ENCODE results near the gene CHRNB1.

GRCh38 chr17:7421186-7421585, 23.7 kb upstream of the CHRNB1 start:
- TF ChIP-seq REST (IDR thresholded peaks at IDR 0.05; ENCODE audit: borderline replicate concordance) (no peak), EZH2 (IDR thresholded peaks at IDR 0.05; ENCODE audit: borderline replicate concordance, insufficient read depth, low read length, poor library complexity, severe bottlenecking) (no peak)
